OCI-LY7 (cell line): ENCODE results near the gene COX7A2L. TPM values are rescaled to one million over a fixed set of nuclear protein-coding genes. Genes with fewer than 3 reads are reported as not detected.
"Not testable (repeated sequence)": the region's sequence is repeated elsewhere in the genome, so short reads cannot be mapped to it uniquely, and the experiment has no call there.

Experiments used
- BruUV-seq: library from RNA; stranded (reverse); fragments of 400-500 nt; replicated peaks from 2 replicates; lab custom pipeline; 2021; lab: Mats Ljungman, UMichigan
- CTCF ChIA-PET: fragments of 300-600 bp; sonication (Branson Sonifier 250); formaldehyde crosslinking; loops from one replicate; lab custom pipeline; 2022; ENCODE audit warnings: antibody characterized with exemption; ENCODE audit not compliant: unreplicated experiment; lab: Charles Lee
- POLR2A ChIA-PET: fragments of 300-600 bp; sonication (Branson Sonifier 250); formaldehyde crosslinking; loops from one replicate; lab custom pipeline; 2022; ENCODE audit warnings: antibody characterized with exemption; lab: Charles Lee
- DNase-seq: peaks from one replicate; pipeline ENCODE4 v3.0.0-alpha.2; 2015; ENCODE audit warnings: low spot score
- H2AFZ ChIP-seq: fragments of 200-600 bp; sonication (generic), shearing (Covaris generic); 2 replicates; pipeline ENCODE4 v1.6.1; 2014; ENCODE audit warnings: mild to moderate bottlenecking, antibody characterized with exemption, low read length, moderate library complexity
- H3K27ac ChIP-seq: fragments of 200-600 bp; sonication (generic); 2 replicates; pipeline ENCODE4 v1.5.1; 2014; ENCODE audit warnings: mixed run types, low read depth, mild to moderate bottlenecking, moderate library complexity, low read length, inconsistent platforms; ENCODE audit not compliant: poor library complexity, severe bottlenecking
- H3K36me3 ChIP-seq: fragments of 200-600 bp; sonication (generic); 2 replicates; pipeline ENCODE4 v1.6.1; 2014; ENCODE audit warnings: mild to moderate bottlenecking, antibody characterized with exemption, low read length, moderate library complexity, mixed read lengths; ENCODE audit not compliant: insufficient read depth
- H3K4me1 ChIP-seq: fragments of 200-600 bp; sonication (generic); 2 replicates; pipeline ENCODE4 v1.5.1; 2014; ENCODE audit warnings: mild to moderate bottlenecking, low read length; ENCODE audit not compliant: insufficient read depth, poor library complexity, severe bottlenecking
- H3K4me2 ChIP-seq: fragments of 200-600 bp; sonication (generic); 2 replicates; pipeline ENCODE4 v1.6.1; 2014; ENCODE audit warnings: mild to moderate bottlenecking, low read length
- H3K4me3 ChIP-seq: fragments of 200-600 bp; sonication (generic); 2 replicates; pipeline ENCODE4 v1.5.1; 2014; ENCODE audit warnings: mild to moderate bottlenecking, low read depth, low read length; ENCODE audit not compliant: poor library complexity, severe bottlenecking
- H3K79me2 ChIP-seq: fragments of 200-600 bp; sonication (generic); 2 replicates; pipeline ENCODE4 v1.6.1; 2016; ENCODE audit warnings: low read depth, mild to moderate bottlenecking, low read length, moderate library complexity, mixed read lengths; ENCODE audit not compliant: insufficient read depth
- H3K9me2 ChIP-seq: fragments of 200-600 bp; sonication (generic); 2 replicates; pipeline ENCODE4 v1.6.1; 2016; ENCODE audit warnings: mild to moderate bottlenecking, low read length, mixed read lengths; ENCODE audit not compliant: insufficient read depth
- H3K9me3 ChIP-seq: fragments of 200-600 bp; sonication (generic); 2 replicates; pipeline ENCODE4 v1.6.1; 2014; ENCODE audit warnings: mild to moderate bottlenecking, mixed run types, low read length, mixed read lengths
- H4K20me1 ChIP-seq: fragments of 200-600 bp; sonication (generic); 2 replicates; pipeline ENCODE4 v1.6.1; 2014; ENCODE audit warnings: mild to moderate bottlenecking, antibody characterized with exemption, low read length, moderate library complexity, mixed read lengths; ENCODE audit not compliant: insufficient read depth
- CTCF ChIP-seq: fragments of 200-600 bp; sonication (generic); conservative IDR thresholded peaks from 2 replicates; pipeline ENCODE4 v1.5.1; 2014; ENCODE audit warnings: mild to moderate bottlenecking, antibody characterized with exemption, low read length, moderate library complexity, mixed read lengths
- EZH2phosphoT487 ChIP-seq: fragments of 200-600 bp; sonication (generic); IDR thresholded peaks from 2 replicates; pipeline ENCODE4 v1.6.1; 2018; ENCODE audit warnings: low read depth, borderline replicate concordance, mild to moderate bottlenecking, mixed run types, antibody characterized with exemption, low read length, moderate library complexity, mixed read lengths
- intact Hi-C: fragments of 100-400 bp; cut with micrococcal nuclease; formaldehyde crosslinking; loops from one replicate; pipeline ENCODE4 v1.10.0; 2022; ENCODE audit not compliant: unreplicated experiment
- total RNA-seq, 2 experiments: library from RNA; depleted of rRNA in 1 of 2; stranded (reverse); fragments of >200 nt in 1 of 2; shearing (Covaris generic) in 1 of 2; gene quantifications; 2 replicates each; pipeline ENCODE4 v1.2.3, GENCODE V29; 2014 to 2022

Gene COX7A2L
- total RNA-seq, 2 experiments from 2014 or later = 118 to 121 TPM

- H4K20me1 ChIP-seq, intact Hi-C loops, H3K9me3 ChIP-seq, DNase-seq, H3K4me3 ChIP-seq, H3K4me2 ChIP-seq, H3K9me2 ChIP-seq, H3K4me1 ChIP-seq, H3K79me2 ChIP-seq, H2AFZ ChIP-seq, H3K27ac ChIP-seq, CTCF ChIA-PET, BruUV-seq, H3K36me3 ChIP-seq: not testable (repeated sequence)
- POLR2A ChIA-PET = interaction anchor here (0.6 to 0.7 kb wide), 3 partner anchors 9 to 136 kb away, joined by 3 to 5 read pairs (median 3); no protein-coding TSS in a partner anchor
Observed at GRCh38 chr2:42393320-42393719, 32.3 kb upstream of the COX7A2L start.

GRCh38 chr2:42392191-42392590 lies 31.2 kb upstream of the COX7A2L start:
- Histone ChIP-seq H3K4me2 (no peak overlapping the region), H4K20me1 (no peaks in the 10 kb centered on the region), H2AFZ (no peak overlapping the region), H3K4me3 (no peak overlapping the region), H3K79me2 (no peaks in the 10 kb centered on the region), H3K9me2 (no peaks in the 10 kb centered on the region), H3K4me1 (peaks cover 8% of the 10 kb centered on the region), H3K27ac (no peak overlapping the region), H3K9me3 (no peaks in the 10 kb centered on the region), H3K36me3 (no peaks in the 10 kb centered on the region)
- TF ChIP-seq CTCF = no peak
- TF ChIP-seq EZH2phosphoT487 = no peak
- BruUV-seq = no TSS peak
- ChIA-PET CTCF (no interaction called here), POLR2A (interaction anchor here (0.6 kb wide), 2 partner anchors 20 to 73 kb away, joined by 3 read pairs; no protein-coding TSS in a partner anchor)
- intact Hi-C loops = no loop called here
- no peak for DNase-seq

- H3K4me2 ChIP-seq = no peak overlapping the region
- H2AFZ ChIP-seq = no peak overlapping the region
- H3K79me2 ChIP-seq = no peaks in the 10 kb centered on the region
- no TSS peak for BruUV-seq
- H3K27ac ChIP-seq = no peak overlapping the region
- no peaks in the 10 kb centered on the region for H3K9me2 ChIP-seq
- no peaks in the 10 kb centered on the region for H3K9me3 ChIP-seq
- DNase-seq = no peak
- POLR2A ChIA-PET = interaction anchor here (0.8 to 1.2 kb wide), 5 partner anchors 9 to 30 kb away, joined by 3 to 5 read pairs (median 3); no protein-coding TSS in a partner anchor
- no peak for TF ChIP-seq CTCF
- no peak for TF ChIP-seq EZH2phosphoT487
- CTCF ChIA-PET = no interaction called here
- H4K20me1 ChIP-seq = no peaks in the 10 kb centered on the region
- no peak overlapping the region for H3K4me3 ChIP-seq
- H3K4me1 ChIP-seq = peaks cover 8% of the 10 kb centered on the region
- intact Hi-C loops = no loop called here
- H3K36me3 ChIP-seq = no peaks in the 10 kb centered on the region
Observed at GRCh38 chr2:42390401-42390969, 29.5 kb upstream of the COX7A2L start.
